Measurements from ENCODE around the gene SEMA4D.

The SEMA4D gene

GRCh38 chr9:89388084-89388867 is 109.6 kb downstream of the SEMA4D start:
- no peak for DNase-seq (ENCODE audit: low read depth in 2 of 2)

GRCh38 chr9:89387197-89387849 is 110.6 kb downstream of the SEMA4D start:
- no peak for DNase-seq (ENCODE audit: low read depth in 2 of 2)

GRCh38 chr9:89386797-89387196 is 111.1 kb downstream of the SEMA4D start:
- DNase-seq (ENCODE audit: low read depth in 2 of 2): no peak

- DNase-seq (ENCODE audit: low read depth in 2 of 2): no peak
Observed at GRCh38 chr9:89386206-89386605, 111.7 kb downstream of the SEMA4D start.

GRCh38 chr9:89384783-89385182 is 113.1 kb downstream of the SEMA4D start:
- DNase-seq (ENCODE audit: low read depth in 2 of 2): no peak

- DNase-seq (ENCODE audit: low read depth in 2 of 2): no peak
Observed at GRCh38 chr9:89383721-89384300, 114.1 kb downstream of the SEMA4D start.

GRCh38 chr9:89383030-89383720 is 114.7 kb downstream of the SEMA4D start:
- DNase-seq (ENCODE audit: low read depth in 2 of 2): no peak

- no peak for DNase-seq (ENCODE audit: low read depth in 2 of 2)
Observed at GRCh38 chr9:89382026-89382986, 115.6 kb downstream of the SEMA4D start.

GRCh38 chr9:89381308-89381609 is 116.7 kb downstream of the SEMA4D start:
- DNase-seq (ENCODE audit: low read depth in 2 of 2): no peak

- no peak for DNase-seq (ENCODE audit: low read depth in 2 of 2)
Observed at GRCh38 chr9:89380437-89381307, 117.2 kb downstream of the SEMA4D start.

- DNase-seq (ENCODE audit: low read depth in 2 of 2): no peak
Observed at GRCh38 chr9:89379508-89380115, 118.3 kb downstream of the SEMA4D start.

GRCh38 chr9:89379031-89379430 is 118.9 kb downstream of the SEMA4D start:
- no peak for DNase-seq (ENCODE audit: low read depth in 2 of 2)

GRCh38 chr9:89378541-89378940 is 119.4 kb downstream of the SEMA4D start:
- no peak for DNase-seq (ENCODE audit: low read depth in 2 of 2)

GRCh38 chr9:89377411-89377810 is 120.5 kb downstream of the SEMA4D start:
- DNase-seq (ENCODE audit: low read depth in 2 of 2): no peak

GRCh38 chr9:89376741-89377351 is 121.1 kb downstream of the SEMA4D start:
- no peak for DNase-seq (ENCODE audit: low read depth in 2 of 2)

GRCh38 chr9:89376286-89376685 is 121.6 kb downstream of the SEMA4D start:
- DNase-seq (ENCODE audit: low read depth in 2 of 2): no peak

- DNase-seq (ENCODE audit: low read depth in 2 of 2): no peak
Observed at GRCh38 chr9:89375191-89375760, 122.6 kb downstream of the SEMA4D start.

GRCh38 chr9:89374176-89374575 is 123.7 kb downstream of the SEMA4D start:
- DNase-seq (ENCODE audit: low read depth in 2 of 2): no peak

GRCh38 chr9:89372979-89373378 is 124.9 kb downstream of the SEMA4D start:
- DNase-seq (ENCODE audit: low read depth in 2 of 2): no peak

Data from stimulated activated CD8-positive, alpha-beta memory T cell treated with anti-CD3 and anti-CD28 coated beads, Interleukin-2, amount 100 ng/mL, for 1 hour (primary cell).